NCI-H345 treated with DMSO at 0.1 percent for 48 hours (cell line): Measurements from ENCODE around the gene CCL5.

Source experiments
- DNase-seq: peaks from one replicate; lab custom pipeline; 2025; ENCODE audit not compliant: unreplicated experiment; lab: John Stamatoyannopoulos, UW

Gene CCL5

DNA sequence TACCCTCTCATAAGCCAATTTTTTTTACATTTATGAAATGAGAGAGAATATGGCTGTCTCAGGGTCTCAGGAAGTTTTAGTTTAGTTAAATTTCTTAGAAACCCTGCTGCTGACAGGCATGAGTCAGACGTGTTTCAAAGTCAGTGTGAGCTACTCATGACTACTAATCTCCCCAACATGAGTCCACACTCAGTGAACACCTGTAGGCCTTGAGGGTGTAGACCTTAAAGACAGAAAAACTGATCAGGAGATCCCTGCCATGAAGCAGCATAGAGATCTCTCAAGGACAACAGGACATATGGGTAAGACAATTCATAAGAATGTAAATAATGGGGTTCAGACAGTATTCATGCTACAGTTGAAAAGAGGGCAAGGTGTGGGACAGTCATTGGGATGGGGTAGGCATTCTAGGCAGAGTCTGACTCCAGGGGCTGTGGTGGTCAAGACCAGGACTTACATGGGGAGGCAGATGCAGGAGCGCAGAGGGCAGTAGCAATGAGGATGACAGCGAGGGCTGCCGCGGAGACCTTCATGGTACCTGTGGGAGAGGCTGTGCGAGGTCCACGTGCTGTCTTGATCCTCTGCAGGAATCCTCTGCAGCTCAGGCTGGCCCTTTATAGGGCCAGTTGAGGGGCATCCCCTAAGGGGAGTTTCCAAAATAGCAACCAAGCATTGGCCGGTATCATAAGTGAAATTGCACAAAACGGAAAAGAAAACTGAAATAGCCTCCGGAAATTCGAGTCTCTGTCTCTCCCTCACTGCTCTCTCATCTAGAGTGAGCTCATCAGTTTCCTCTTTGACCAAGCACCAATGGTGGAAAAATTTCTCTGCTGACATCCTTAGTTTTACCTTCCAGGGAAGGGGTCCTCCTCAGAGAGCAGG, at the start of gene CCL5:
Gene CCL5 (minus strand): TSS at position 588 of the 882 bp plus-strand sequence.
- no peak for DNase-seq

GRCh38 chr17:35927714-35928113, 47.6 kb upstream of the CCL5 start:
- DNase-seq = no peak

DNA sequence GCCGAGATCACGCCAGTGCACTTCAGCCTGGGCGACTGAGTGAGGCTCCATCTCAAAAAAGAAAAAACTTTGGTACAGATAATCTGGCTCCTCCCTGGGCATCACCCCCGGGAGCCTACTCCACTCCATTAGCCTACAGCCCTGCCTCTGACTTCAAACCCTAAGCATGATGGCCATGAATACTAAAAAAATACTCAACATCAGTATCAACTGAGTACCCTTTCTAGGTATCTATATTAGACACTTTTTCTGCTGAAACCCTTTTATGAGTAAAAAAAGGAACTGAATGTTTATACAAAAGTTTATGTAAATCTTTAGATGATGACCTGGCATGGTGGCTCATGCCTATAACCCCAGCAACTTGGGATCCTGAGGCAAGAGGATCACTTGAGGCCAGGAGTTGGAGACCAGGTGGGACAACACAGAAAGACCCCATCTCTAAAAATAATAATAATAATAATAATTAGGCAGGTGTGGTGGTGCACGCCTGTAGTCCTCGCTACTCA, 43.5 kb upstream of the CCL5 start:
- DNase-seq = no peak

DNA sequence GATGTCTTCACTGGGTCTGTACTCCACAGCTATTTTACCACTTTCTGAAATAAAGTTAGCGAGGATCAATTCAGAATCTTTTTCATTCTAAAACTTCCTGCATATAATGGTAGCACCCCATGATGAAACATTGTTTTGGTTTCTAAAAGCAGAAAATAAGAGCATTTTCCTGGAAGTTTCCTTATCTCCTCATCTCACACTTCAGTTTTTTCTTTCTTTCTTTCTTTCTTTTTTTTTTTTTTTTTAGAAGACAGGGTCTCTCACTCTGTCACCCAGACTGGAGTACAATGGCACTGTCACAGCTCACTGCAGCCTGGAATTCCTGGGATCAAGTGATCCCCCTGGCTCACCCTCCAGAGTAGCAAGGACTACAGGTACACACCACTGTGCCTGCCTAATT, 40.1 kb upstream of the CCL5 start:
- no peak for DNase-seq

DNA sequence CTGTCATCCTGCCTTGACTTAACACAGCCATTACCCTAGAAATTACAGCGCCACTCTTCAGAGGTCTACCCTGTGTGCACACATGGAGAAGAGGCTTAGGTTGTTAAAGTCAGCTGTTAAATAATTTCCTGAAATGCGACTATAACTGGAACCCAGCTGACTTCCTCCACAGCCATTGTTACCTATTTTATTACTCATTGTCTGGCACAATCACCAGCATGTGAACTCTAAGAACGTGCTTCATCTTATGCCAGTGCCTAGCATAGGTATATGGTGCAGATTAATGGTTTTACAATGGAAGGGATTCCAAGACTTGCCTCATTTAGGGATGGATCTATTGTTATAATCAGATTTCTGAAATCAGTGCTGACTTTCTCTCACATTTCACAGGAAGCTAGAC, 38.5 kb upstream of the CCL5 start:
- DNase-seq = no peak

DNA sequence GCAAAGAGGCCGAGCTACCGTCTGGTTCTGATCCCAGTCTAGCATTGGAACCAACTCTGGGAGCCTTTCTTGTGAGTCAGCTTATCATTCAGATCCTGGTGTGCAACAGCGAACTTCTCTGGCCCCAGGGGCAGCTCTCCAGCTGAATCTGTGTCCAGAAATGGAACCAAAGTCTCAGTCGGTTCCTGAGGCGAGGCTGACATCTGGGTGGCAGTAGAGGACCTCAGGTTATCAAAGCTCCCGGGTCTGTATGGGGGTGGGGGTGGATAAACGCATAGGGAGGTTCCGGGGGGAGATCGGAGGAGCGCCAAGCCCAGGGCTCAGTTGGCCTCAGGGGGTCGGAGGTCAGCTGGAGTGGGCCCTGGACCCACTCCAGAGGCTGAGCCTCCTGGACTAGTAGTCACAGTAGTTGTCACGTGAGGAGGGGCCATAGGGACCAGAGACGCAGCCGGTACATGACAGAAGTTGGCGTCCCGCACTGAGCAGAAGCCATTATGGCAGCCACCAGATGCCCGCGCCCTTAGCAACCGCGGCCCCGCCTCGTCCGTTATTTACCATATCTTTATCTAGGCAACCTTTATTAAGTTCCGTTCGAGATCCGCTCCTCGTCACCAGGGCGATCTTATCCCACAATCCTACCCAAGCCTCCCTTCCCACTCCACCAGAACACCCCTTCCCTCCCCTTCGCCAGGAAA, 37.5 kb upstream of the CCL5 start:
- no peak for DNase-seq

DNA sequence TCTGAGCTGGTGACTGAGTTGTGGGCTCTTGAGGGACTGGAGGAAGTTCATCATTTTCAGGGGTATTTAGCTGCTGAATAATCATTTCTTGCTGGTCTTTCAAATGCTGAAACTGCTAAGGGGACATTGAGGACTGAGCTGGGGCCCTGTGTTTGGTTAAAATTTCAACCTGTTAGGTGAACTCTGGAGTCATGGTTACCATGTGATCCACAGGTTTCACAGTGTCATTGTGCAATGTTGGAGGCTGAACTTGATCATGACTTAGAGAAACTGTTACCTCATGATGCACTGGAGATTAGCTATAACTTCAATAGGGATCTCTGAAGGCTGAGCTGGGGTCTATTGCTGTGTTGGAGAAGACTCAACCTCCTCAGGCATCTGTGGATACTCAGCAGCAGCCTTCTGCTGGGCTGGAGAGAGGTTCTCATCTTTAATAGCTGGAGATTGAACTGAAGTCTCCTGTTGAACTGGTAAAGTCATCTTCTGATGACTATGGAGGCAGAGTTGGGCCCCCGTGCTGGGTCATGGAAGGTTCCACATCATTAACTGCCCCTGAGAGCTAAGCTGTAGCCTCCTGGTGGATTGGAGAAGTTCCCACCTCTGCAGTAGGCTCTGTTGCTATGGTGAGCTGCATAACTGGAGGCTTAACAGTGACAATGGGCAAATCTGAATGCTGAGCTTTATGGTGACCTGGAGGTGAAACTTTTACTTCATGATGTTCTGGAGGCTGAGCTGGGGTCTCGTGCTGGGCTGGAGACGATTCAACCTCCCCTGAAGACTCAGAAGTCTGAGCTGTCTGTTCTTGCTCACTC, 35.2 kb upstream of the CCL5 start:
- DNase-seq = no peak

DNA sequence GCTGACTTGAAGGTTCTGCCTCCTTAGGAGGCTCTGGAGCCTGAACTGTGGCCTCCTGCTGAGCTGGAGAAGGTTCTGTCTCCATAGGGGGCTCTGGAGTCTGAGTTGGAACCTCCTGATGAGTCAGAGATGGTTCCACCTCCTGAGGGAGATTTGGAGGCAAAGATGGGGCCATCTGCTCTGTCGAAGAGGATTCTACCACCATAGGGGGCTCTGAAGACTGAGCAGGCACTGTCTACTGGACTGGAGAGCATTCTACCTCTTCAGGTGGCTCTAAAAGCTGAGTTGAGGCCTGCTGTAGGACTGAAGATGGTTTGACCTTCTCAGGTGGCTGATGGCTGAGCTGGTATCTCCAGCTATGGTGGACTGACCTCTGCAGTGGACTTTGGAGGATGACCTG, 34.2 kb upstream of the CCL5 start:
- no peak for DNase-seq

DNA sequence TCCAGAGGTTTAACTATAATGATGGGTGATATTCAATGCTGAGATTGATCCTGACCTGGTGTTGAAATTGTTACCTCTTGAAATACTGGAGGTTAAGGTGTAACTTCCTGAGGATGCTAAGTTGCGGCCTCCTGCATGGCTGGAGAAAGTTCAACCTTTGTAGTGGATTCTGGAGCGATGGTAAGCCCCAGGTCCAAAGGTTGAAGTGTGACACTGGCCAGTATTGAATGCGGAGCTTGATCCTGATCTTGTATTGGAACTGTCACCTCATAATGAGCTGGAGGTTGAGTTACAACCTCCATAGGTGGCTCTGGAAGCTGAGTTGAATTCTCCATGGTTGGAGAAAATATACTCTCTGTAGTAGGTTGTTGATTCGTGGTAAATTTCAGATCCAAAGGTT, 33.4 kb upstream of the CCL5 start:
- no peak for DNase-seq

DNA sequence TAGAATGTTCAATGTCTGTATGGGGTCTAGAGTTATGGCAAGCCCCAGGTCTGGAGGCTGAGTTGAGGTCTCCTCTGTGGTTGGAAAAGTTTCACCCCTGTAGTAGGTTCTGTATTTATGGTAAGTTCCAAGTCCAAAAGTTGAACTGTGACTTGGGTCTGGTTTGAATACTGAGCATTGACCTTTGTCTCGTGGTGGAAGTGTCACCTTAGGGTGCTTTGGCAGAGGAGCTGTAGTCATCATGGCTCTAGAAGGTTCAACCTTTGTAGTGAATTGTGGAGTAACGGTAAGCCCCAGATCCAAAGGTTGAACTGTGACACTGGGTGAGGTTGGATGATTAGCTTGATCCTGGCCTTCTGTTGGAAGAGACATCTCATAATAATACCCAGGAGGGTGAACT, 32.8 kb upstream of the CCL5 start:
- DNase-seq = no peak

- no peak for DNase-seq
Observed at GRCh38 chr17:35912339-35912912, 32.3 kb upstream of the CCL5 start.

GRCh38 chr17:35909408-35909807, 29.2 kb upstream of the CCL5 start:
- DNase-seq = no peak

GRCh38 chr17:35907691-35908090, 27.5 kb upstream of the CCL5 start:
- DNase-seq = no peak

- DNase-seq = no peak
Observed at GRCh38 chr17:35906926-35907637, 26.9 kb upstream of the CCL5 start.

DNA sequence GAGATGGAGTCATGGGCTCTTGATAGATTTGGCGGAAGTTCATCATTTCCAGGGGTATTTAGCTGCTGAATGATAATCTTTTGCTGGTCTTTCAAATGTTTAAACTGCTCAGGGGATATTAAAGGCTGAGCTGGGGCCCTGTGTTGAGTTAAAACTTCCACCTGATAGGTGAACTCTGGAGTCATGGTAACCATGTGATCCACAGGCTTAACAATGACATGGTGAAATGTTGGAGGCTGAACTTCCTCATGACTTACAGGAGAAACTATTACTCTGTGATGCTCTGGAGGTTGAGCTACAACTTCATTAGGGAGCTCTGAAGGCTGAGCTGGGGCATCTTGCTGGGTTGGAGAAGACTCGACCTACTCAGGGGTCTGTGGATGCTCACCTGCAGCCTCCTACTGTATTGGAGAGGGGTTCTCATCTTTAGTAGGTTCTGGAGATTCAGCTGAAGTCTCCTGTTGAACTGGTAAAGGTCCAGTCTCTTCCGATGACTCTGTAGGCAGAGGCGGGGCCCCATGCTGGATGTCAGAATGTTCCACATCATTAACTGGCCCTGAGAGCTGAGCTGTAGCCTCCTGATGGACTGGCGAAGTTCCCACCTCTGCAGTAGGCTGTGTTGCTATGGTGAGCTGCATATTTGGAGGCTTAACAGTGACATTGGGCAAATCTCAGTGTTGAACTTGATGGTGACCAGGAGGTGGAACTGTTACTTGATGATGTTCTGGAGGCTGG, 26.2 kb upstream of the CCL5 start:
- DNase-seq = no peak

DNA sequence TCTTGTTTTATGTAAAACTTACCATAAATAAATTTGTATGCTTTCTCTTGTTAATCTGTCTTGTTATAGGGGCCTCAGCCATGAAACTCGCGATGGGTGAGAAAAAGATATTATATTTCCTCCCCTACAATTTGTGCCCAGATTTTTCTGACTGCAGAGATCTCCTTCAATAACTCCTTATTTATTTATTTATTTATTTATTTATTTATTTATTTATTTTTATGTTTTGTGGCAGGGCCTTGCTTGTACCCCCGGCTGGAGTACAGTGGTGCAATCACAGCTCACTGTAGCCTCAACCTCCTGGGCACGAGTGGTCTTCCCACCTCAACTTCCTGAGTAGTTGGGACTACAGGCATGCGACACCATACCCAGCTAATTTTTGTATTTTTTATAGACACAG, 23.3 kb upstream of the CCL5 start:
- DNase-seq = no peak

GRCh38 chr17:35901631-35902175, 21.5 kb upstream of the CCL5 start:
- no peak for DNase-seq

DNA sequence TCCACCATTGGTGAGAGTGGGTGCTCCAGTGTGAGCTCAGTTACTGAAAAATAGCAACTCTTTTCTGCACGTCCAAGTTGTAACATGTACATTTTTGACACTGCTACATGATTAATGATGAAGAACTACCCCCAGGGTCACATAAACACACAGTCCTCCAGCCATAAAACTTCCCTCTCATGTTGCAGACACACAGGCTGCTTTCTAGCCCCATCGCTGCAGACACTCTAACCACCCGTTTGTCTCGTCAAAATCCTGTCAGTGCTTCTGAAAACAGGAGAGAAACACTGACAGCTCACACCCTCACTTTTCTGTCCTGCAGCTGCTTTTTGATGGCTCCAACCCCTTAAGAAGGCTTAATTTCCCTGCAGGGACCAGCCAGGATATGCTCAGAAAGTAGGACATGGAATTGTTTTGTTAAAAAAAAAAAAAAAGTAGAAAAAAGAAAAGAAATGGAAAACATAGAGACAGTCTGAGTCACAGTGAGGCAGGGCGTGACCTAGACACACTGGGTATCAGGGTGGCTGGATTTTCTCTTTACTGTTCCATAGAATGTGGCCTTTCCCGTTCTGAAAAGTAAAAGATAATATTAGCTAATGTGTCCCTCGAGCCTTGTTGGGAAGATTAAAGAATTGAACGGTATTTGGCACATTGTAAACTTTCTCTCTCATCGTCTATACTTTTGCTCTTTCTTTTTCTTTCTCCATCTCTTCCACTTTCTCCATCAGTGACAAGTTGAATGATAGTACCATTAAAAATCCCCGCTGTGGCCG, 20.7 kb upstream of the CCL5 start:
- no peak for DNase-seq

DNA sequence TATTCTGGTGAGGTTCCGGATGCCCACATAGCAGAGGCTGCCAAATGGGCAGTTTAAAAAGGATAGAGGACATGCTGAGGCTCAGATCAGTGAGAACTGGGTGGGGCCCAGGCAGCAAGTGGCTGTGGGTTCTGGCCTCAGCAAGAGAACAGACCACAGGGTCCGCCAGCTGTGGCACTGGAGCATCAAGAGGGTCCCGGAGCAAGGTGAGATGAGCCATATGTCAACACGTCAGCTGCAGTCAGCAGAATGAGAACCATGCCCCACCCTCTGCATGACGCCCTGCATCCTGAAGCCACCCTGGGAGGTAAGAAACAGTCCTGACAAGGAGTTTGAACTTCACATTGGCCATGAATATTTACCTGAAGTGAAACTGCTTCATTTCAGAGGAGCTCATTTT, 20.1 kb upstream of the CCL5 start:
- DNase-seq = no peak
